A549 (cell line): Measurements from ENCODE around the gene CPE.

Experiments
- CTCF ChIP-seq: fragments of >200 bp; sonication (Bioruptor Twin); formaldehyde crosslinking; IDR thresholded peaks from 3 replicates; pipeline ENCODE4 v1.5.1; 2016
- KDM1A ChIP-seq: fragments of 200-600 bp; sonication (generic); IDR thresholded peaks from 2 replicates; pipeline ENCODE4 v1.6.1; 2016; ENCODE audit warnings: low read depth, mild to moderate bottlenecking
- MAZ ChIP-seq: fragments of 150-350 bp; IDR thresholded peaks from 2 replicates; pipeline ENCODE4 v1.6.1; 2014; ENCODE audit warnings: antibody characterized with exemption, low read depth, low read length, borderline replicate concordance
- POLR2A ChIP-seq: IDR thresholded peaks from 2 replicates; pipeline ENCODE4 v1.6.1; 2012; ENCODE audit warnings: mild to moderate bottlenecking, low read length

- TF ChIP-seq CTCF (no peak), KDM1A (no peak), POLR2A (no peak), MAZ (no peak)
Observed at GRCh38 chr4:165540206-165540830, 161.5 kb downstream of the CPE start.
